Measurements from ENCODE around the gene COL4A2.

COL4A2 gene

DNA sequence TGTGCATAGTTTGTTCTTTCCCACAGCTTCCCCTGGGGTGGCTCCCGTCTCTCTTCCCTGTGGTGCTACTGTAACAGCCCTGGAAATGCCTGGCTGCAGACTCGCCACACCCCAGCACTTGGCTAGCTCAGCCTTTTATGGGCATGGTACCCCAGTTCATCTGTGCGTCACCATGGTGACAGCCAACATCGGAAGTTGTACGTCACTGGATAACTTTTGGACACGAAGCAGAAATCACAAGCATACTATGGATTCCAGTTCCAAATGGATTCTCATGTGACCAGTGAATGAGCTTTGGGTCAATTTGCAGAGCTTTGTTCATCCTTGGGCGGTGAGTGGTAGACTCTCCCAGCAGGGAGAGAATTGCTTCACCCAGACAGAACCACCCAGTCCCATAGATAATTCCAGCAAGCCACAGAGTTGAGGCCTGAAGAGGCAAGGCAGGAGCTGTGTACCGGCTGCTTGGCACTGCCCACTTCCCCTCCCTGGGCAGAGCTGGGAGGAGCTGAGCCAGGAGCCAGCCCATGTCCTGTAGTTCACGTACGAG lies 54.4 kb downstream of the COL4A2 start:
- Histone ChIP-seq H3K27me3 (replicated peaks) (no peaks in the 10 kb centered on the region), H3K36me3 (replicated peaks) (peaks cover 77% of the 10 kb centered on the region), H3K27ac (peak overlapping the region; percentile 100), H3K4me3 (ENCODE audit: low read depth, low read length) (no peak overlapping the region)
- TF ChIP-seq, protein P1, sequence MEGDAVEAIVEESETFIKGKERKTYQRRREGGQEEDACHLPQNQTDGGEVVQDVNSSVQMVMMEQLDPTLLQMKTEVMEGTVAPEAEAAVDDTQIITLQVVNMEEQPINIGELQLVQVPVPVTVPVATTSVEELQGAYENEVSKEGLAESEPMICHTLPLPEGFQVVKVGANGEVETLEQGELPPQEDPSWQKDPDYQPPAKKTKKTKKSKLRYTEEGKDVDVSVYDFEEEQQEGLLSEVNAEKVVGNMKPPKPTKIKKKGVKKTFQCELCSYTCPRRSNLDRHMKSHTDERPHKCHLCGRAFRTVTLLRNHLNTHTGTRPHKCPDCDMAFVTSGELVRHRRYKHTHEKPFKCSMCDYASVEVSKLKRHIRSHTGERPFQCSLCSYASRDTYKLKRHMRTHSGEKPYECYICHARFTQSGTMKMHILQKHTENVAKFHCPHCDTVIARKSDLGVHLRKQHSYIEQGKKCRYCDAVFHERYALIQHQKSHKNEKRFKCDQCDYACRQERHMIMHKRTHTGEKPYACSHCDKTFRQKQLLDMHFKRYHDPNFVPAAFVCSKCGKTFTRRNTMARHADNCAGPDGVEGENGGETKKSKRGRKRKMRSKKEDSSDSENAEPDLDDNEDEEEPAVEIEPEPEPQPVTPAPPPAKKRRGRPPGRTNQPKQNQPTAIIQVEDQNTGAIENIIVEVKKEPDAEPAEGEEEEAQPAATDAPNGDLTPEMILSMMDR (IDR thresholded peaks at IDR 0.05; ENCODE audit: low read depth, low read length, missing control alignments) = no peak
- DNase-seq = peak; percentile 100
- in situ Hi-C loops (cut with HindIII; ENCODE audit: low pct_ligation_motif_present, low sequenced_read_pairs) = no loop called here

DNA sequence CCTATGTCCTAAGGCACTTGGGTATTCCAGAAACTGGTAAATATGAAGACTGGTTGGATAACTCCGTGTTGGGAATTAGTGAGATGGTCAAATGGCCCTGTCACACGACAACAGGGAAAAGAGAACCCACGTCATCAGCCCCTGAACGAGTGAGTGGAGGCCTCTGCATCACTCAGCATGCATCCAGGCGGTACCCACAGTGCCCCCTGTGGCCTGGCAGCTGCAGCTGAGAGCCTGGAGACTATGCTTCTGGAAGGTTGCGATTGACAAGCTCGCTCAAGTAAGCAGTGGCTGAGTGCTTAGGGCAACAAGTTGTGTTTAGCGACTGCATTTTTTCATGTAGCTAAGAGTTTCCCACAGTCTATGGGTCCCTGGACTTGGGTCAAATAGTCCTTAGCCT lies 55.9 kb downstream of the COL4A2 start:
- peaks cover 75% of the 10 kb centered on the region for H3K36me3 ChIP-seq (replicated peaks)
- peak overlapping the region; percentile 100 for H3K27ac ChIP-seq
- H3K4me3 ChIP-seq (ENCODE audit: low read depth, low read length) = no peak overlapping the region
- in situ Hi-C loops (cut with HindIII; ENCODE audit: low pct_ligation_motif_present, low sequenced_read_pairs) = no loop called here
- peak; percentile 84 for DNase-seq
- TF ChIP-seq, protein P1 (IDR thresholded peaks at IDR 0.05; ENCODE audit: low read depth, low read length, missing control alignments) = peak; percentile 63
- no peaks in the 10 kb centered on the region for H3K27me3 ChIP-seq (replicated peaks)

DNA sequence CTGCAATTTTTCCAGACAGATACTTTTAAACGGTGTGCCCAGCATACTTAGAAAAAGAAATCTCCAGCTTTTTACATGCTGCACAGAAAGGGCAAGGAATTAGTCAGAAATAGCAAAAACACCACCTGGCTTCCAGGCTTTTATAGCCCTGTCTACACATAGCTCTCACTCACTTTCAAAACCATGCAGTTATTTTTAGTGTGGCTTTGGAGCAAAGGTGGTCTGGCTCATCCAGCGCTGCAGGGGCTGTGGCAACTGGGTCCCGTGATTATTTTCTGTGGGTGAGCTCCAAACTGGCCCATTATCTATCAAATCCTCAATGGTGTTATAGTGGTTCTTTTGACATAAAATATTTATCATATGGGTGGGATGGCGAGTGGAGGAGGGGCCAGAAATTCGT lies 57.0 kb downstream of the COL4A2 start:
- TF ChIP-seq, protein P1 (IDR thresholded peaks at IDR 0.05; ENCODE audit: low read depth, low read length, missing control alignments) = no peak

DNA sequence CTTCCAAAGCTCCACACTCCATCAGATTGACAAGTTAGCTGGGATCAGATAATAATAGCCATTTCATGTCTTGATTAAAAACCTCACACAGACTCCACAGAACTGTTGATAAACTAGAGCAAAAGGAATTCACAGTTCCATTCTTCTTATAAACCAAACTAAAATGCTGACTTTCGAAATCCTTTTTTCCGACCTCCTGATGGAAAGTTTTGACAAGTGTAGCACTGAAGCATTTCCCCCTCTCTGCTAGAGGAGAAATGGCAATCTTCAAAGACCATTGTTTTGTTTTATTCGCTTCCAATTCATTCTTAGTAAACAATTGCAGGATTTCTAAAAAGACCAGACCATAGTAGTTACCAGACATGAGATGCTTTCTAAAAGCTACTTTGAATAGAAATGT lies 58.8 kb downstream of the COL4A2 start:
- in situ Hi-C loops (cut with HindIII; ENCODE audit: low pct_ligation_motif_present, low sequenced_read_pairs) = no loop called here
- DNase-seq = no peak
- peaks cover 52% of the 10 kb centered on the region for H3K36me3 ChIP-seq (replicated peaks)
- no peaks in the 10 kb centered on the region for H3K27me3 ChIP-seq (replicated peaks)
- H3K4me3 ChIP-seq (ENCODE audit: low read depth, low read length) = no peak overlapping the region
- peak overlapping the region; percentile 15 for H3K27ac ChIP-seq
- TF ChIP-seq, protein P1 (IDR thresholded peaks at IDR 0.05; ENCODE audit: low read depth, low read length, missing control alignments) = no peak

More for the DNA sequence above, 57.0 kb downstream of the COL4A2 start:
- no peak for DNase-seq
- in situ Hi-C loops (cut with HindIII; ENCODE audit: low pct_ligation_motif_present, low sequenced_read_pairs) = no loop called here
- no peaks in the 10 kb centered on the region for H3K27me3 ChIP-seq (replicated peaks)
- peak overlapping the region; percentile 100 for H3K27ac ChIP-seq
- peaks cover 64% of the 10 kb centered on the region for H3K36me3 ChIP-seq (replicated peaks)
- H3K4me3 ChIP-seq (ENCODE audit: low read depth, low read length) = no peak overlapping the region

DNA sequence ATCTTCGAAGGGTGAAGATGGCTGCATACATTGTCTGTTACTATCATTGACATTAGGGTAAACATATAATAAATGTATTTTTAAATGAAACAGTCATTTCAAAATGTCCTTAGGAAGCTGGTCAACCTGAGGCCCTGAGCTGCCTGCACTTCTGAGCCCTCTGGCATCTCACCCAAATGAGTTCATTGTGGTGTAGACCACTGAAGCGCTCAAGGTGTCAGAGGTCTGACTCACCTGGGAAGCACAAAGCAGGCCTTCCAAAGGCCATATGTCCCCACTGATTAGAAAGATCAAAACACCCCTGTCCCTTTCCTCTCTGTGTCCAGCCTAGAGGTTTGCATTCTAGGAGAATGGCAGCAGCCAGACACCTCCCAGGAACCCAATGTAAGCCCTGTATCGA lies 59.6 kb downstream of the COL4A2 start:
- H3K36me3 ChIP-seq (replicated peaks) = peaks cover 49% of the 10 kb centered on the region
- in situ Hi-C loops (cut with HindIII; ENCODE audit: low pct_ligation_motif_present, low sequenced_read_pairs) = no loop called here
- TF ChIP-seq, protein P1 (IDR thresholded peaks at IDR 0.05; ENCODE audit: low read depth, low read length, missing control alignments) = no peak
- no peak for DNase-seq
- H3K27me3 ChIP-seq (replicated peaks) = no peaks in the 10 kb centered on the region
- no peak overlapping the region for H3K4me3 ChIP-seq (ENCODE audit: low read depth, low read length)
- peak overlapping the region; percentile 20 for H3K27ac ChIP-seq

DNA sequence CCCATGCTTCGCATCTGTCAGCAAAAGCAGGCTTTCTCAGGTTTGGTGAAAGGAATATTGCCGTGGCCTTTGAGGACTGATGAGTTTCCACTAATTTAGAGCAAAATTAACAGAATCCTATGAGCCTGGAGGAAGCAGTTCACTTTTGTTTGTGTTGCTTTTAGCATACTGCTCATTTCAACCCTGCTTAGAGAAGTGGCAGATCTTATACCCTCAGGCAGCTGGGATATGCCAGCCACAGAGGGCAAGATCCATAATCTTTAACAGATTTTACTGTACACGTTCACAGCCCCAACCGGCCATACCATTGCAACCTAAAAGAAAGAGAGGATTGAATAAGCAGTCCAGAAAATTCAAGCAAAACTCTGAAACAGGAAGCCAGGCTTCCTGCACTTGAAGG lies 60.5 kb downstream of the COL4A2 start:
- Histone ChIP-seq H3K4me3 (ENCODE audit: low read depth, low read length) (no peak overlapping the region), H3K36me3 (replicated peaks) (peaks cover 40% of the 10 kb centered on the region), H3K27ac (peak overlapping the region; percentile 20), H3K27me3 (replicated peaks) (no peaks in the 10 kb centered on the region)
- TF ChIP-seq, protein P1 (IDR thresholded peaks at IDR 0.05; ENCODE audit: low read depth, low read length, missing control alignments) = no peak
- DNase-seq = no peak
- in situ Hi-C loops (cut with HindIII; ENCODE audit: low pct_ligation_motif_present, low sequenced_read_pairs) = no loop called here
